Peyer's patch (tissue), 4 donors: ENCODE results near the gene CLDN24. TPM values are rescaled to one million over a fixed set of nuclear protein-coding genes. Genes with fewer than 3 reads are reported as not detected.

Experiments
- DNase-seq, 3 donors: peaks; one replicate each; pipeline ENCODE4 v3.0.0-alpha.2; 2017 to 2019
- H3K27ac ChIP-seq, 4 donors: fragments of 200-600 bp; sonication (generic); one replicate each; pipeline ENCODE4 v1.5.1; 2016 to 2019
- H3K27me3 ChIP-seq, 2 donors: fragments of 200-600 bp; sonication (generic); one replicate each; pipeline ENCODE4 v1.5.1; 2019
- H3K36me3 ChIP-seq, 3 donors: fragments of 200-600 bp; sonication (generic); one replicate each; pipeline ENCODE4 v1.5.1; 2016 to 2019
- H3K4me1 ChIP-seq, 4 donors: fragments of 200-600 bp; sonication (generic); one replicate each; pipeline ENCODE4 v1.5.1; 2016 to 2019
- H3K4me3 ChIP-seq, 4 donors: fragments of 200-600 bp; sonication (generic); 1 replicate in 3 of 4; 2 replicates in 1 of 4; pipeline ENCODE4 v1.5.1; 2016 to 2019; ENCODE audit warnings: mild to moderate bottlenecking in 1 of 4
- H3K9me3 ChIP-seq, 4 donors: fragments of 200-600 bp; sonication (generic); one replicate each; pipeline ENCODE4 v1.5.1; 2016 to 2019; ENCODE audit warnings: mild to moderate bottlenecking in 1 of 4
- CTCF ChIP-seq, 6 experiments: fragments of 450-650 bp in 4 of 6; fragments of 200-600 bp in 2 of 6; sonication (generic) in 1 of 6; IDR thresholded peaks; one replicate each; pipeline ENCODE4 v1.5.1; 2017 to 2019; ENCODE audit warnings: antibody characterized with exemption in 6 of 6, mild to moderate bottlenecking in 3 of 6, moderate library complexity in 1 of 6
- POLR2A ChIP-seq, 2 donors: fragments of 450-650 bp; IDR thresholded peaks; one replicate each; pipeline ENCODE4 v1.5.1; 2017; ENCODE audit warnings: antibody characterized with exemption in 2 of 2, mild to moderate bottlenecking in 2 of 2, moderate library complexity in 2 of 2
- total RNA-seq, 4 donors: library from RNA; depleted of rRNA; stranded (reverse); fragments of >200 nt; gene quantifications; one replicate each; pipeline ENCODE4 v1.1.0, GENCODE V29; 2016

The CLDN24 gene
- total RNA-seq, 4 donors from 2014 or later: not detected

GRCh38 chr4:183306811-183307210 lies 15.4 kb downstream of the CLDN24 start:
- DNase-seq: no peak
- no peaks in the 10 kb centered on the region for H3K27me3 ChIP-seq
- no peaks in the 10 kb centered on the region for H3K9me3 ChIP-seq
- H3K36me3 ChIP-seq: no peaks in the 10 kb centered on the region
- TF ChIP-seq POLR2A (IDR thresholded peaks at IDR 0.05): no peak
- TF ChIP-seq CTCF (IDR thresholded peaks at IDR 0.05): no peak
- no peaks in the 10 kb centered on the region for H3K4me1 ChIP-seq
- H3K27ac ChIP-seq: no peak overlapping the region
- H3K4me3 ChIP-seq: no peak overlapping the region

GRCh38 chr4:183304538-183304937 lies 17.7 kb downstream of the CLDN24 start:
- Histone ChIP-seq H3K27me3 (no peaks in the 10 kb centered on the region), H3K36me3 (no peaks in the 10 kb centered on the region), H3K9me3 (no peaks in the 10 kb centered on the region), H3K27ac (no peak overlapping the region), H3K4me1 (no peaks in the 10 kb centered on the region), H3K4me3 (no peak overlapping the region)
- DNase-seq: no peak
- TF ChIP-seq POLR2A (IDR thresholded peaks at IDR 0.05): no peak
- no peak for TF ChIP-seq CTCF (IDR thresholded peaks at IDR 0.05)

GRCh38 chr4:183304067-183304466 lies 18.2 kb downstream of the CLDN24 start:
- Histone ChIP-seq H3K4me3 (no peak overlapping the region), H3K27ac (no peak overlapping the region), H3K9me3 (no peaks in the 10 kb centered on the region), H3K36me3 (no peaks in the 10 kb centered on the region), H3K4me1 (no peaks in the 10 kb centered on the region), H3K27me3 (no peaks in the 10 kb centered on the region)
- TF ChIP-seq POLR2A (IDR thresholded peaks at IDR 0.05) (no peak), CTCF (IDR thresholded peaks at IDR 0.05) (no peak)
- DNase-seq: no peak

- Histone ChIP-seq H3K9me3 (no peaks in the 10 kb centered on the region), H3K4me1 (no peaks in the 10 kb centered on the region), H3K36me3 (no peaks in the 10 kb centered on the region), H3K27me3 (no peaks in the 10 kb centered on the region), H3K27ac (no peak overlapping the region), H3K4me3 (no peak overlapping the region)
- no peak for DNase-seq
- no peak for TF ChIP-seq POLR2A (IDR thresholded peaks at IDR 0.05)
- TF ChIP-seq CTCF (IDR thresholded peaks at IDR 0.05): no peak
Measured at GRCh38 chr4:183303301-183303700, 18.9 kb downstream of the CLDN24 start.

GRCh38 chr4:183300655-183301054 lies 21.6 kb downstream of the CLDN24 start:
- H3K36me3 ChIP-seq: no peaks in the 10 kb centered on the region
- TF ChIP-seq POLR2A (IDR thresholded peaks at IDR 0.05) (no peak), CTCF (IDR thresholded peaks at IDR 0.05) (no peak)
- H3K27me3 ChIP-seq: no peaks in the 10 kb centered on the region
- no peak overlapping the region for H3K27ac ChIP-seq
- no peaks in the 10 kb centered on the region for H3K4me1 ChIP-seq
- H3K4me3 ChIP-seq: no peak overlapping the region
- DNase-seq: no peak
- H3K9me3 ChIP-seq: no peaks in the 10 kb centered on the region

GRCh38 chr4:183300070-183300469 lies 22.2 kb downstream of the CLDN24 start:
- TF ChIP-seq POLR2A (IDR thresholded peaks at IDR 0.05): no peak
- no peak for TF ChIP-seq CTCF (IDR thresholded peaks at IDR 0.05)
- H3K4me3 ChIP-seq: no peak overlapping the region
- H3K36me3 ChIP-seq: no peaks in the 10 kb centered on the region
- DNase-seq: no peak
- no peak overlapping the region for H3K27ac ChIP-seq
- no peaks in the 10 kb centered on the region for H3K4me1 ChIP-seq
- H3K27me3 ChIP-seq: no peaks in the 10 kb centered on the region
- H3K9me3 ChIP-seq: no peaks in the 10 kb centered on the region
